ENCODE results near the gene ATP6V1F. TPM values are rescaled to one million over a fixed set of nuclear protein-coding genes. Genes with fewer than 3 reads are reported as not detected.

Gene ATP6V1F, protein sequence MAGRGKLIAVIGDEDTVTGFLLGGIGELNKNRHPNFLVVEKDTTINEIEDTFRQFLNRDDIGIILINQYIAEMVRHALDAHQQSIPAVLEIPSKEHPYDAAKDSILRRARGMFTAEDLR
- polyA plus RNA-seq (ENCODE audit: insufficient read length in 12 of 12) = 100 to 1,000 TPM in 9 of 12 donors, 10 to 100 TPM in 2, not detected in 1; 94.5 to 144 (median 109) TPM
- long read RNA-seq, donor 1, transcript ATP6V1F-201 (2 exons, 704 nt) = major isoform, 192 of 197 reads
- long read RNA-seq, donor 1, partial matches to known transcripts = 0 of 197 reads
- long read RNA-seq, donor 1, other reads (novel, unspliced or antisense) = 5 of 197 reads
- long read RNA-seq, donor 2, transcript ATP6V1F-201 (2 exons, 704 nt) = major isoform, 134 of 136 reads
- long read RNA-seq, donor 2, partial matches to known transcripts = 0 of 136 reads
- long read RNA-seq, donor 2, other reads (novel, unspliced or antisense) = 0 of 136 reads
- long read RNA-seq, donor 3, transcript ATP6V1F-201 (2 exons, 704 nt) = major isoform, 86 of 86 reads
- long read RNA-seq, donor 3, partial matches to known transcripts = 0 of 86 reads
- long read RNA-seq, donor 3, other reads (novel, unspliced or antisense) = 0 of 86 reads
- long read RNA-seq, donor 4, transcript ATP6V1F-201 (2 exons, 704 nt) = major isoform, 67 of 67 reads
- long read RNA-seq, donor 4, partial matches to known transcripts = 0 of 67 reads
- long read RNA-seq, donor 4, other reads (novel, unspliced or antisense) = 0 of 67 reads
- long read RNA-seq, donor 5, transcript ATP6V1F-201 (2 exons, 704 nt) = major isoform, 255 of 312 reads
- long read RNA-seq, donor 5, partial matches to known transcripts = 56 of 312 reads
- long read RNA-seq, donor 5, other reads (novel, unspliced or antisense) = 0 of 312 reads
- long read RNA-seq, donor 6, transcript ATP6V1F-201 (2 exons, 704 nt) = major isoform, 122 of 122 reads
- long read RNA-seq, donor 6, partial matches to known transcripts = 0 of 122 reads
- long read RNA-seq, donor 6, other reads (novel, unspliced or antisense) = 0 of 122 reads
- long read RNA-seq, donor 7, transcript ATP6V1F-201 (2 exons, 704 nt) = major isoform, 77 of 77 reads
- long read RNA-seq, donor 7, partial matches to known transcripts = 0 of 77 reads
- long read RNA-seq, donor 7, other reads (novel, unspliced or antisense) = 0 of 77 reads
- long read RNA-seq, donor 8, transcript ATP6V1F-201 (2 exons, 704 nt) = major isoform, 220 of 220 reads
- long read RNA-seq, donor 8, partial matches to known transcripts = 0 of 220 reads
- long read RNA-seq, donor 8, other reads (novel, unspliced or antisense) = 0 of 220 reads
- long read RNA-seq, donor 9, transcript ATP6V1F-201 (2 exons, 704 nt) = major isoform, 121 of 121 reads
- long read RNA-seq, donor 9, partial matches to known transcripts = 0 of 121 reads
- long read RNA-seq, donor 9, other reads (novel, unspliced or antisense) = 0 of 121 reads
- long read RNA-seq, donor 10, transcript ATP6V1F-201 (2 exons, 704 nt) = major isoform, 210 of 210 reads
- long read RNA-seq, donor 10, partial matches to known transcripts = 0 of 210 reads
- long read RNA-seq, donor 10, other reads (novel, unspliced or antisense) = 0 of 210 reads
- long read RNA-seq, donor 11, transcript ATP6V1F-201 (2 exons, 704 nt) = major isoform, 139 of 139 reads
- long read RNA-seq, donor 11, partial matches to known transcripts = 0 of 139 reads
- long read RNA-seq, donor 11, other reads (novel, unspliced or antisense) = 0 of 139 reads

DNA sequence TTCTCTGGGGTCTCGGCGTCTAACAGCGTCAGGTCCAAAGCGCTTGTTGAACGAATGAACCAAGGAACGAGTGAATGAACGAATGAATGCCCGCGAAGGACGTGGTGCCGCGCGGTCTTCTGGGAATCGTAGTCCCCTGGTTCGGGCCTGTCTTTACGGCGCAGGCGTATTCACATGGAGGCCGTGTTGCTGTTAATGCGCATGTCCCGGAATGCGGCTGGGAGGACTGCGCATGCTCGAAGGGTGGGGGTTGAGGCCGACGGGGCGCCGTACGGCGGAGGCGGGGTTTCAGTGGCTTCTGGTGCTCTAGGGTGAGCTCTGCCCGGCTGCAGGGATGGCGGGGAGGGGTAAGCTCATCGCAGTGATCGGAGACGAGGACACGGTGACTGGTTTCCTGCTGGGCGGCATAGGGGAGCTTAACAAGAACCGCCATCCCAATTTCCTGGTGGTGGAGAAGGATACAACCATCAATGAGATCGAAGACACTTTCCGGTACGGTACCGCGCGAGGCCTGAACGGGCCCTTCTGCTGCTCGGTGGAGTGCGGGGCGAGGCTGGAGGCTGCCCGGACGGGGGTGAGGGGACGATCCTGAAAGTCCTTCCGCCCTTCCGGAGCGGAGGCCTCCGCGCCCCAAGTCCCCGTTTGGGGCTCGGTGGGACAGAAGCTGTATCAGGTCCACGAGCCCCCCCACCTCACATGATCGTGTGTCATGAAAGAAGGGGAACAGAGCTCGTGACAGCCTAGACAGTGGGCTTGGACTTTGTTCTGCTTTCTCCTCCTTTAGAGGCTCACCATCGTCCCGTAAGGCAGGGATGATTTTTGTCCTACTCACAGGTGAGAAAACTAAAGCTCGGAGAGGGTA lies at the start of gene ATP6V1F:
Gene ATP6V1F (plus strand): TSS at position 286 of the 862 bp plus-strand sequence. CDS start 49 bp downstream, at position 335.
- DNase-seq = peak; percentile 100

DNA sequence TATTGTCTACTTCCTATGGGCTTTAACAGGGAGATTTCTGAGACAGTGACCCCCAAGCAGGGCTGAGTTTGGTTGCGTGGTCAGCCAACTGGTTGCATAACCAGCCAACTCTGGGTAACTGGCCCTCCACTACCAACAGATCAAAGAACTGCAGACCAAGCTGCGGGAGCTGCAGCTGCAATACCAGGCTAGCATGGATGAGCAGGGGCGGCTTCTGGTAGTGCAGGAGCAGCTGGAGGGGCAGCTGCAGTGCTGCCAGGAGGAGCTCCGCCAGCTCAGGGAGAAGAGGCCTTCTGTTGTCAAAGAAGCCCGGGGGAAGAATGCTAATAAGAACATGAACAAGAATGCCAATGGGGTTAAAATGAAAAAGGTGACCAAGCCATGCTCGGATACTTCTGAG lies 48.2 kb upstream of the ATP6V1F start:
- DNase-seq = no peak

DNA sequence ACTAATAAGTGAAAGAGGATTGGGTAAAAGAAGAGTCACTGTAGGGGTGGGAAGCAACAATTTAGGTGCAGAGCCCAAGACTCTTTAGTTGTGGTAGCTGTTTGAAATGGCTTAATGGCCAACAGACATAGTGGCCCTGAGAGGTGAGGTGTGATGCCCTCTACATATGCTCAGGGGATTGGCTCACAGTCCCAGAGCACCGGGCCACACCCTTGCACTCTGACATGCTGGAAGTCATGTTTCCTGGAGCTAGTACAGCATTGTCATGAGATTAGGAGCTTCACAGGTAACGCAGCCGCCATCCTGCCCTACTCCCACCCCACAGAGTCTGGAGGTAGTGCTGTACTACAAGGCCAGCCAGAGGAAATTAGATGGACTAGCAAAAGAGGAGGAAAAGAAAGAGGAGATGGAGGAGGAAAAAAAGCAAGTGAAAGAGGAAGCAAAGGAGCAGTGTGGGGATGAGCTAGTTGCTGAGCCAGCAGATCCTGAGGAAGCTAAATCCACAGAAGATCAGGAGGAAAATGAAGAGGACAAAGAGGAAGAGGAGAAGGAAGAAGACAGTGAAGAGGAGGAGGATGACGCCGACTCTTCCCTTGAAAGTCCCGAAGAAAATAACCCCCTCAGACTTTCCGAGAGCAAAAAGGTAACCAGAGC lies 47.2 kb upstream of the ATP6V1F start:
- no peak for DNase-seq

DNA sequence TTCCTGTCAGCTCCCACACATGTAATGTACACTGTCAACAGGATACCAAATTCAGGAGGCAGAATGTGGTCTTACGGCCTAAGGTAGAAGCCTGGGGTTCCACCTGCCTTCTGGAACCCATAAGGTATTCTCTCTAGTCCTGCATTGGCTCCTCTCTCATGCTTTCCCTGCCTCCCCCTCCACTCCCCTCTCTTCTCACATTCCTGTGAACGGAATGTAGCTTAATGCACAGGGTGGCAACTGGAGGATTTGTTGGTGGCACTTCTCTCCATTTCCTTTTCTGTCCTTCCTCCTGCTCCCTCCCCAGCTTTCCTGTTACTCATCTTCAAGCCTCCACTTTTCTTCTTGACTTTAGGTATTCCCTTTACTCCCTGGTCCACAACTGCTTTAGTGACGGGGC lies 44.0 kb upstream of the ATP6V1F start:
- DNase-seq = no peak

DNA sequence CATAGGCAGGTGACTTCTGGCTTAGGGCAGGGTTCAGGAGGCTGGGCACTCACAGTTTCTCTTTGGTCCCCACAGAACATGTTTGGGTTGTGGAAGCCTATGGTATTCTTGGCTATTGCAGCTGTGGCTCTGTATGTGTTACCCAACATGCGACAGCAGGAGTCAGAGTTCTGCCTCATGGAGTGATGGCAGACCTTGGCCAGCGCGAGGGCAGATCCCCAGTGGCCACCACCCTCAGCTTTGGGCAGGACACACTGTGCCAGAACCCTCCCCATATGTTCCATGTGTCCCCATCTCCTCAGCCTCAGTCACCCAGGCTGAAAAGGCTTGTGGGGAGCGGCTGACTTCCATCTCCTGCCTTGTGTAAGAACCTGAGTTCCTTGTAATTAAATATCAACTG lies 40.9 kb upstream of the ATP6V1F start:
- no peak for DNase-seq

DNA sequence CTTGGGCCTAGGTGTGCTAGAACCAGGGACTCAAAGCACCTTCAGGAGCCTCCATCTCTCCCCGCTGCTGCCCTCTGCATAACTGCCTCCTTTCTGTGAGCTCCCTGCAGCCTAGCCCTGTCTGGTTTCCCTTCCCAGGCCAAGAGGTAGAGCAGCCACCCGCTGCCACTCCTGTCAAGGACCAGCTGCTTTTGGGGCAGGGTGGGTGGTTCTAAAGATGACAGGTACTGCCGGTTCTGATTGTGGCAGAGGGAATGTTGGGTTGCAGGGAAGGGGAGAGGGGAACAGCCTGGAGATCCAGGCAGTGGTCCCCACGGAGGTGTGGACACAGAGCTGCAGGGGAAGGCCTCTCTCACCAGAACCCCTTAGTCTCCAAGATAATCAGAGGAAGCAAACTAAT lies 36.1 kb upstream of the ATP6V1F start:
- DNase-seq = no peak

DNA sequence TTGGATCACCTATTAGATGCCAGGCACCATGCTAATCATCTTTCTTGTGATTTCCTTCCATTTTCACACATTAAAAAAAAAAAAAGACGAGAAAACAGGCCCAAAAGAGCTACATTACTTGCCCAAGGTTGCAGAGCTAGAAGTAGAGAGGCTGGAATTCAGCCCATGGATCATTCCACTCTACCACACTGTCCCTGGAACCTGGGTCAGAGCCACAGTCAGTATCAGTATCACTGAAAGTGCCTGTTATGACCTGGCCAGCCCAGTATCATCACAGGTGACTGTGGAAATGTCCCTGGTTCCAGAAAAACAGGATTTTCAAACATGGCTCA lies 35.8 kb upstream of the ATP6V1F start:
- DNase-seq = no peak

DNA sequence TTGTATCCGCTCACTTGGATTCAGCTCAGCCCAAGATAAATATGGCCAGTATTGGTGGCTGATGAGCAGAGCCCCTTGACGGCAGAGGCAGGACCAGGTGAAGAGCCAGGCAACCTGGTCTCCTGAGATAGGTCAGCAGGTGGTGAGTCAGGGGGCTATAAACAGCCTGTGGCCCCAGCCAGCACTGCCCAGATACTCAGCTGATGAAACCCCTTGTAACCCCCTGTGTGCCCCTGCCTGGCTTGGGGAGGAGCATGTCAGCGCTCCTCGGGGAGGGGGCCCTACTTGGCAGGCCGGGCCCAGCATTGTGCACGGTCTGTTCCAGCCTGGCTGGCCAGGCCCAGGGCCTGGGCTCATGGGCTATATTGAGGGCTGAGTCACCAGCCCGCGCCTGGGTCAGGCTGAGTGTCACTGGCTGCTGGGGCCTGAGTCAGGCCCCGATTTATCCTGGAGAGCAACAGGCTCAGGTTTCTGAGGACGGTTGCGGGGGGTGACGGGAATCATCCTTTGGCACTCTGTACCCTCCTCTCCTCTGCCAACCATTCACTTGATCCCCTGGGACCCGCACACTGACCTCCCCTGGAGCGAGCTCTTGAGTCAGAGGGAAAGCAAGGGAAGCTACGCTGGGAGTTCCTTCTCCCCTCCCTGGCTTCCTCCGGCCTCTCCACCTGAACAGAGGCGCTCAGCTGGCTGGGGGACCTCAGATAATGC lies 35.3 kb upstream of the ATP6V1F start:
- DNase-seq = peak; percentile 31

DNA sequence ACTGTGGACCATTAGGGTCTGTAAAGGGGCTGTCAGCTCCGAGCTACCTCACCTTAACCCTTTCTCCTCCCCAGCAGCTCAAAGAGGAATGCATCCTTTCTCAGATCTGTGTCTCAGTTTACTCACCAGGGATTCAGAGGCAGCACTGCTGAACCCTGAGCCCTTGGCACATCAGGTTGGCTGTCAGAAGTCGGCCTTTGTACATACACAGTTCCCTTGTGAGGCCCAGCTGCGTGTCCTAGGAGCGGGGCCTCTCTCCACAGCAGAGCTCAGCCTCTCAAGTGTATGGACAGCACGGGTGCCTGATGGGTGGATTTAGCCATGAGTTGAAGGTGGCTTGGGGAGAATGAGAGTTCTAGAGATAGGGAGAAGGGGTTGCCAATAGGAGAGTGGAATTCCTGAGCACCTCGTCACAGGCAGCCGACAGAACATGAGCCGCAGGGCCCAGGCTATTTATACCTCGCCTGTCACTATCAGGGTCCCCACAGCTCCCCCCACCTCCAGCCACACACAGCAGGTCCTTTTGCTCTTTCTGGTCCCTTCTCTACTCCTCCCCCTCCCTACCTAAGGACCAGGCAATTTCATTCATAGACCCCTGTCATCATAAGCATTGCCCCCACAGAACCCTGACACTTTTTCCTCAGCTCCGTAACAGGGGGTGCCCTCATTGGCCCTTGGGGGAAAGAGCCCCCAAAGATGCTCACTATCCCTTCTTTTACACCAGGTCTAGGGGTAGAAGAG lies 34.5 kb upstream of the ATP6V1F start:
- no peak for DNase-seq

DNA sequence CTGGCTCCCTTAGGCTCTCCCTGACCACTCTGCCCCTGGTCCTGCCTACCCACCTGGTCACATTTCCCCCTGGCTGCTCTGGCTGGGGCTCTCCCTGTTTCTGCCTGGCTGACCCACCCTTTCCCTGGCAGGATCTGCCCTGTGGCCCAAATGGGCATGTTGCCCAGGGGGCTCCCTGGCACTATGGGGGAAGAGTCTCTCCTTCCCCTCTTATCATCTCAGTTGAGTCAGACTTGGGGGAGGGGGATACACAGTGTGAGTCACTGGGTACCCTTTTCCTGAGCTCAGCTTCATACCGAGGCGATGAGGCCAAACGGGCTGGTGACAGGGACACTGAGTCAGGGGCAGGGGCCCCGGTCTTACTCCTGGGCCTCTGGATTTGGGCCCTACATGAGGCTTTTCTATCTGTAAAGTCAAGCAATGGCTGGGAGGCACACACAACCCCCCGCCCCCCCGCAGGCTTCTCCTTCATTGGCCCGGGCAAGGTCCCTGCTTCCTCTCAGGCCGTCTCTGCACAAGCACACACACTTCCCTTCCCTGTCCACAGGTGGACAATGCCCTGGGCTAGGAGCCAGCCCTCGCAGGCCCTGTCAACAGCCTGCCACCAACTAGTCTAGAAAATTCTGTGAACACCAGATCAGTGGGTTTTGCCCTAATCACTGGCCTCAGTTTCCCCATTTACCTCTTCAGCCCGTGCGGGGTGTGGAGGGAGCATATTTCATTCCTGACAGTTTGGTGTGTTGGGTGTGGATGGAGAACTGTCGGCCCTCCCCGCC lies 33.1 kb upstream of the ATP6V1F start:
- DNase-seq = peak; percentile 36

DNA sequence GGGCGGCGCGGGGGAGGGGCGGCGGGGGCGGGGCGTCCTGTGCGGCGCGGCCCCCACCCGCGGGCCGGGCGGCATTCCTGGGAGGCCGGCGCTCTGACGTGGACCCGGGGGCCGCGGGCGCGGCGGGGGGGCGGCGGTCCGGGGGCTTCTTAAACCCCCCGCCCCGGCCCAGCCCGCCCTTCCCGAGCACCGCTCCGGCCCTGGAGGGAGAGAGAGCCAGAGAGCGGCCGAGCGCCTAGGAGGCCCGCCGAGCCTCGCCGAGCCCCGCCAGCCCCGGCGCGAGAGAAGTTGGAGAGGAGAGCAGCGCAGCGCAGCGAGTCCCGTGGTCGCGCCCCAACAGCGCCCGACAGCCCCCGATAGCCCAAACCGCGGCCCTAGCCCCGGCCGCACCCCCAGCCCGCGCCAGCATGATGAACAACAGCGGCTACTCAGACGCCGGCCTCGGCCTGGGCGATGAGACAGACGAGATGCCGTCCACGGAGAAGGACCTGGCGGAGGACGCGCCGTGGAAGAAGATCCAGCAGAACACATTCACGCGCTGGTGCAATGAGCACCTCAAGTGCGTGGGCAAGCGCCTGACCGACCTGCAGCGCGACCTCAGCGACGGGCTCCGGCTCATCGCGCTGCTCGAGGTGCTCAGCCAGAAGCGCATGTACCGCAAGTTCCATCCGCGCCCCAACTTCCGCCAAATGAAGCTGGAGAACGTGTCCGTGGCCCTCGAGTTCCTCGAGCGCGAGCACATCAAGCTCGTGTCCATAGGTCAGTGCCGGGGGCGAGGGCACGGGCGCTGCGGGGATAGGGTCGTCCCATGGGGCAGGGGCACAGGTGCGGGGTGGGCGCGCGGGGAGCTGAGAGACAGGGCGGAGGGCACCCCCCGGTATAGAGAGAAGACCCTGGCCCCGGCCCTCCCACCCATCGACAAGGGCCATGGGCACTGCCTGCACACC lies 32.2 kb upstream of the ATP6V1F start, which contains the start of gene FLNC:
Gene FLNC (plus strand): TSS at position 176 of the 947 bp plus-strand sequence. CDS start 232 bp downstream, at position 408.
- peak; percentile 76 for DNase-seq

DNA sequence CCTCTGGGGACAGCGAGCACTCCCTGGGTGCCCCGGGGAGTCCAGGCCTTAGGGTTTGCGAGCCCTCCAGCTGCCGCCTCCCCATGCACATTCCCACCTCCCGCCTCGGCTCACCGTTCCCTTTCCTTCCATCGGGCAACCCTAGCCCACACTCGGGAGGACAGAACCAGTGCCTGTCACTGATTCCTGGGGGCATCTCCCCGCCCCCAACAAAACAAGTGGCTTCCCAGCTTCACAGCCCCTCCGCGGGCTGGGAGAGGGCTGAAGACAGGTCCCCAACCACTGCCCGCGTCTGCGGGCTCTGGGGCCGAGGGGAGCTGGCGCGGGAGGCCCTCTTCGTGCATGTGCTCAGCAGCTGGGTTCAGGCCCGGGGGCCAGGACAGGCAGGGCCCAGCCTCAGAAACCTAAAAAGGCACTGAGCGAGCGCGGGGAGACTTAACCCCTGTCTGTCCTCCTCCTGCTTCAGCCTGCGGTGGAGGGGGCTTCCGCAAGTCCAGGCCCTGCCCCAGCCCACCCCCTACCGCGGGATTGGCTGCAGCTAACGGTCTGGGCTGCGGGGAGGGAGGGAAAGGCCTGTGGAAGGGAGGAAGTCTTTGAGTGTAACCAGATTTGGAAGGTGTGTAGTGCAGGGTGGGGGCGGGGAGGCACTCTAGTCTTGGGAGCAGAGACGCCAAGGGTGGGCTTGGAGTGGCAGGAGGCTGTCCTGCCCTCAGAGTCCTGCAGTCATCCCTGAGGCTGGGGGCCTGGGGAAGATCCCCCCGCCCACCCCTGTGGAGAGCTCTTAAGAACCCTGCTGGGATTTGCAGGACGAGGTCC lies 31.3 kb upstream of the ATP6V1F start:
- DNase-seq = peak; percentile 84

DNA sequence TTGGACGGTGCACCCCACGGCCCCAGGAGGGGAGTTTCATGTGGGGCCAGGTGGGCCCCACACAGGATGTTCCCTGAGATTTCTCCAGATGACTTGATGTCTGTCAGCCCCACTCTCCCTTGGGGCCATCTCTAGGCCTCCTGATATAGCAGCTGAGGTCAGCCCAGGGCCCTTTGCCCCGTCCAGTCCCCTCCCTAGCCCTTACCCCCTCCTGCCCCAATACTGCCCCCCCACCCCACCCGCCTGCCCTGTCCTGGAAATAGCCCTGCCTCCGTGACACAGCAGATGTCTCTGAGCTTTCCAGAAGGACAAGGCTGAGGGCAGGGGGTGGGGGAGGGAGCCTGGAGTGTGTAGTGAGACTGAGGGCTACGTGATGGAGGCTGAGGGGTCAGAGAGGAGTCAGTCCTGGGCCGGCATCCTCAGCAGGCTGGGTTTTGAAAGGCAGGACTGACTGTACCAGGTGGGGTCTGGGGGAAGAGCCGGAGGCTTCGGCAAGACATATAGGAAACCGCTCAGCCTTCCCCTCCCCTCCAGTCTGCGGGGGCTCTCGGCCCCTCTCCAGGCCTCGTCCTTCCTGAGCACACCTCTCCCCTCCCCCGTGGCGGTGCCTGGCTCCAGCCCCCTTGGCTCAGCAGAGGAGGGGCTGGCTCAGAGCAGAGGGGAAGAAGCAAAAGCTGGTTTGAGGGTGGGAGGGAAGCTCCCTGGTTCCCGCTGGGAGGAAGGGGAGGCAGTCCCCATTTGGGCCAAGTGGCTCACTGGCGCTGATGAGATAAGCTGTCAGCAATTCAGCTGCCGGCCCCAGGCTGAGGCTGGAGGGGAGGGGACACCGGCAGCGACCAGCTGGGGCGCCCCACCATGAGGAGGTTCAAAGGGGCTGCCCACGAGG lies 30.4 kb upstream of the ATP6V1F start:
- DNase-seq = peak; percentile 88

DNA sequence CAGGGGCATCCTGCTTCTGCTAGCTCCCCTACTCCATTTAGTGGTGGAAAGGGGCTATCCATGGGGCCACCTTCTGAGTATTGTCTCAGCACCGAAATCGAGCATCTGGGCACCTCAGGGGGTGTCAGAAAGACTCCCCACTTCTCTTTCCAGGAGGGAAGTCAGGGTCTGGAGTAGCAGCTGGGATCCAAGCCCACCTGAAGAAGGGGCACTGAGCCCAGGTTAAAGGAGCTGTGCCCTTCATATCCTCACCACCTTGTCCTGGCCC lies 29.8 kb upstream of the ATP6V1F start:
- DNase-seq = no peak
